Mesendoderm (in vitro differentiated cells): ENCODE results near the gene GATB.
A peak's percentile ranks its signal among the peaks of the same experiment; 100 is the strongest.

Source experiments
- DNase-seq: peaks from one replicate; pipeline ENCODE4 v3.0.0; 2013
- H2AK5ac ChIP-seq: 2 replicates; pipeline ENCODE4 v1.6.1; 2013; ENCODE audit warnings: low read length, inconsistent platforms
- H2BK120ac ChIP-seq: 2 replicates; pipeline ENCODE4 v1.6.1; 2013; ENCODE audit warnings: low read depth, mild to moderate bottlenecking, low read length, moderate library complexity, mixed read lengths
- H2BK15ac ChIP-seq: replicated peaks from 2 replicates; pipeline ENCODE4 v1.6.1; 2013; ENCODE audit warnings: low read depth, mild to moderate bottlenecking, moderate library complexity
- H2BK5ac ChIP-seq: 2 replicates; pipeline ENCODE4 v1.6.1; 2013; ENCODE audit warnings: low read length, inconsistent platforms
- H3K18ac ChIP-seq: 2 replicates; pipeline ENCODE4 v1.6.1; 2013; ENCODE audit warnings: mild to moderate bottlenecking, low read length, mixed read lengths
- H3K23ac ChIP-seq: one replicate; pipeline ENCODE4 v1.6.1; 2013; ENCODE audit warnings: low read length
- H3K27ac ChIP-seq: 2 replicates; pipeline ENCODE4 v1.5.1; 2013; ENCODE audit warnings: low read depth, mild to moderate bottlenecking, inconsistent platforms, low read length, moderate library complexity
- H3K27me3 ChIP-seq: 2 replicates; pipeline ENCODE4 v1.6.1; 2013; ENCODE audit warnings: low read length, control low read depth, mild to moderate bottlenecking, inconsistent platforms; ENCODE audit not compliant: insufficient read depth, poor library complexity
- H3K36me3 ChIP-seq: 2 replicates; pipeline ENCODE4 v1.6.1; 2013; ENCODE audit warnings: low read length, inconsistent platforms; ENCODE audit not compliant: control insufficient read depth, insufficient read depth
- H3K4ac ChIP-seq: one replicate; pipeline ENCODE4 v1.6.1; 2013; ENCODE audit warnings: low read depth, mild to moderate bottlenecking, low read length, moderate library complexity
- H3K4me1 ChIP-seq: 2 replicates; pipeline ENCODE4 v1.6.1; 2013; ENCODE audit warnings: low read depth, low read length, inconsistent platforms; ENCODE audit not compliant: control insufficient read depth
- H3K4me2 ChIP-seq: 2 replicates; pipeline ENCODE4 v1.6.1; 2013; ENCODE audit warnings: low read length
- H3K4me3 ChIP-seq: 2 replicates; pipeline ENCODE4 v1.5.1; 2013; ENCODE audit warnings: mild to moderate bottlenecking, low read length
- H3K56ac ChIP-seq: one replicate; pipeline ENCODE4 v1.6.1; 2013; ENCODE audit warnings: low read length
- H3K79me1 ChIP-seq: 2 replicates; pipeline ENCODE4 v1.6.1; 2013; ENCODE audit warnings: low read length, inconsistent platforms
- H3K79me2 ChIP-seq: 2 replicates; pipeline ENCODE4 v1.6.1; 2013; ENCODE audit warnings: mild to moderate bottlenecking, low read length; ENCODE audit not compliant: control insufficient read depth, insufficient read depth
- H3K9ac ChIP-seq: 2 replicates; pipeline ENCODE4 v1.6.1; 2013; ENCODE audit warnings: low read length, inconsistent platforms
- H4K5ac ChIP-seq: one replicate; pipeline ENCODE4 v1.6.1; 2013; ENCODE audit warnings: low read length
- H4K8ac ChIP-seq: one replicate; pipeline ENCODE4 v1.6.1; 2013; ENCODE audit warnings: low read depth, mild to moderate bottlenecking, control low read depth, low read length, moderate library complexity
- WGBS: extraction: QIAGEN DNeasy Blood & Tissue Kit; methylation state at CpG from one replicate; pipeline ENCODE4 v1.1.7; 2013; ENCODE audit warnings: low lambda C conversion rate, missing lambda C conversion rate; ENCODE audit not compliant: insufficient coverage; ENCODE audit errors: extremely low coverage; 5-methylcytosine and 5-hydroxymethylcytosine counted together

GATB gene

GRCh38 chr4:151753056-151753455 is 7.8 kb downstream of the GATB start:
- no peak overlapping the region for H2AK5ac ChIP-seq
- no peak overlapping the region for H2BK5ac ChIP-seq
- no peak overlapping the region for H2BK15ac ChIP-seq
- H3K4me3 ChIP-seq = no peak overlapping the region
- no peaks in the 10 kb centered on the region for H3K27me3 ChIP-seq
- H3K4ac ChIP-seq = no peak overlapping the region
- H3K36me3 ChIP-seq = no peaks in the 10 kb centered on the region
- H2BK120ac ChIP-seq = no peak overlapping the region
- WGBS = no CpG with 5 or more reads among the region's 5 CpGs
- H3K56ac ChIP-seq = no peak overlapping the region
- no peak overlapping the region for H3K4me2 ChIP-seq
- no peak overlapping the region for H3K27ac ChIP-seq
- H3K79me1 ChIP-seq = no peaks in the 10 kb centered on the region
- no peak overlapping the region for H3K18ac ChIP-seq
- no peaks in the 10 kb centered on the region for H3K79me2 ChIP-seq
- no peak overlapping the region for H4K8ac ChIP-seq
- H3K23ac ChIP-seq = no peak overlapping the region
- no peaks in the 10 kb centered on the region for H3K4me1 ChIP-seq
- H4K5ac ChIP-seq = no peak overlapping the region
- no peak overlapping the region for H3K9ac ChIP-seq
- DNase-seq = peak; percentile 70

- WGBS = no CpG with 5 or more reads among the region's 6 CpGs
- Histone ChIP-seq H3K4ac (no peak overlapping the region), H3K56ac (no peak overlapping the region), H3K79me2 (no peaks in the 10 kb centered on the region), H2BK120ac (no peak overlapping the region), H3K27me3 (no peaks in the 10 kb centered on the region), H3K36me3 (no peaks in the 10 kb centered on the region), H3K4me3 (no peak overlapping the region), H3K4me1 (no peaks in the 10 kb centered on the region), H3K9ac (no peak overlapping the region), H2BK15ac (no peak overlapping the region), H4K5ac (no peak overlapping the region), H2BK5ac (no peak overlapping the region), H3K79me1 (no peaks in the 10 kb centered on the region), H3K4me2 (no peak overlapping the region), H2AK5ac (no peak overlapping the region), H3K27ac (no peak overlapping the region), H3K23ac (no peak overlapping the region), H3K18ac (no peak overlapping the region), H4K8ac (no peak overlapping the region)
- DNase-seq = no peak
Observed at GRCh38 chr4:151750156-151750555, 10.7 kb downstream of the GATB start.

GRCh38 chr4:151745481-151746231 is 15.2 kb downstream of the GATB start:
- Histone ChIP-seq H3K23ac (no peak overlapping the region), H3K56ac (no peak overlapping the region), H3K27ac (peak overlapping the region; percentile 80), H3K4me3 (no peak overlapping the region), H4K8ac (no peak overlapping the region), H3K36me3 (no peaks in the 10 kb centered on the region), H2BK5ac (no peak overlapping the region), H3K9ac (peak overlapping the region; percentile 22), H3K4ac (no peak overlapping the region), H2BK15ac (peak overlapping the region; percentile 64), H3K4me1 (no peaks in the 10 kb centered on the region), H4K5ac (no peak overlapping the region), H2AK5ac (no peak overlapping the region), H3K18ac (no peak overlapping the region), H3K79me1 (no peaks in the 10 kb centered on the region), H3K4me2 (no peak overlapping the region), H3K79me2 (no peaks in the 10 kb centered on the region), H2BK120ac (no peak overlapping the region), H3K27me3 (no peaks in the 10 kb centered on the region)
- WGBS = no CpG with 5 or more reads among the region's 5 CpGs
- DNase-seq = peak; percentile 48

- Histone ChIP-seq H2BK15ac (no peak overlapping the region), H2BK120ac (peak overlapping the region; percentile 78), H3K79me2 (no peaks in the 10 kb centered on the region), H3K27me3 (no peaks in the 10 kb centered on the region), H3K36me3 (no peaks in the 10 kb centered on the region), H3K27ac (peak overlapping the region; percentile 36), H2BK5ac (no peak overlapping the region), H4K8ac (no peak overlapping the region), H3K9ac (no peak overlapping the region), H4K5ac (no peak overlapping the region), H3K56ac (no peak overlapping the region), H3K4me2 (no peak overlapping the region), H3K4me3 (no peak overlapping the region), H3K4me1 (no peaks in the 10 kb centered on the region), H2AK5ac (no peak overlapping the region), H3K4ac (no peak overlapping the region), H3K23ac (no peak overlapping the region), H3K18ac (no peak overlapping the region), H3K79me1 (no peaks in the 10 kb centered on the region)
- peak; percentile 96 for DNase-seq
- no CpG with 5 or more reads among the region's 1 CpG for WGBS
Observed at GRCh38 chr4:151744614-151745013, 16.2 kb downstream of the GATB start.

GRCh38 chr4:151743894-151744293 is 16.9 kb downstream of the GATB start:
- H3K4ac ChIP-seq = no peak overlapping the region
- no peak overlapping the region for H4K5ac ChIP-seq
- no peak overlapping the region for H3K9ac ChIP-seq
- no peak overlapping the region for H2BK120ac ChIP-seq
- H2BK5ac ChIP-seq = no peak overlapping the region
- no peaks in the 10 kb centered on the region for H3K79me2 ChIP-seq
- no peak overlapping the region for H3K23ac ChIP-seq
- no peak overlapping the region for H4K8ac ChIP-seq
- H2BK15ac ChIP-seq = no peak overlapping the region
- no peaks in the 10 kb centered on the region for H3K79me1 ChIP-seq
- H3K4me3 ChIP-seq = no peak overlapping the region
- H3K36me3 ChIP-seq = no peaks in the 10 kb centered on the region
- H3K4me2 ChIP-seq = no peak overlapping the region
- no peak overlapping the region for H3K18ac ChIP-seq
- no CpG with 5 or more reads among the region's 4 CpGs for WGBS
- H3K4me1 ChIP-seq = no peaks in the 10 kb centered on the region
- no peak overlapping the region for H3K27ac ChIP-seq
- no peak overlapping the region for H2AK5ac ChIP-seq
- H3K27me3 ChIP-seq = no peaks in the 10 kb centered on the region
- H3K56ac ChIP-seq = no peak overlapping the region
- DNase-seq = no peak
